Endometrial microvascular endothelial cells (primary cell): ENCODE data around the gene DNLZ. TPM values are rescaled to one million over a fixed set of nuclear protein-coding genes. Genes with fewer than 3 reads are reported as not detected.

Source experiments
- in situ Hi-C: cut with HindIII; loops from 2 replicates; pipeline ENCODE4 v1.10.0; 2017; ENCODE audit warnings: low sequenced_read_pairs, low pct_unique_long_range_greater_than_20kb; ENCODE audit errors: inconsistent ontology term
- total RNA-seq: library from RNA; depleted of rRNA; stranded (reverse); fragments of >200 nt; gene quantifications from one replicate; pipeline ENCODE4 v1.2.3, GENCODE V29; 2015; ENCODE audit errors: inconsistent ontology term

Gene DNLZ
- total RNA-seq, 1 donor from 2014 or later: 40.5 TPM

- in situ Hi-C loops: no loop called here
Measured at GRCh38 chr9:136379003-136379287, 15.4 kb upstream of the DNLZ start.

- in situ Hi-C loops: no loop called here
Measured at GRCh38 chr9:136378170-136379002, 14.8 kb upstream of the DNLZ start.

- in situ Hi-C loops: no loop called here
Measured at GRCh38 chr9:136377341-136378169, 14.0 kb upstream of the DNLZ start.

- in situ Hi-C loops: no loop called here
Measured at GRCh38 chr9:136376457-136376856, 12.9 kb upstream of the DNLZ start.

- in situ Hi-C loops: no loop called here
Measured at GRCh38 chr9:136375096-136375495, 11.6 kb upstream of the DNLZ start.

DNA sequence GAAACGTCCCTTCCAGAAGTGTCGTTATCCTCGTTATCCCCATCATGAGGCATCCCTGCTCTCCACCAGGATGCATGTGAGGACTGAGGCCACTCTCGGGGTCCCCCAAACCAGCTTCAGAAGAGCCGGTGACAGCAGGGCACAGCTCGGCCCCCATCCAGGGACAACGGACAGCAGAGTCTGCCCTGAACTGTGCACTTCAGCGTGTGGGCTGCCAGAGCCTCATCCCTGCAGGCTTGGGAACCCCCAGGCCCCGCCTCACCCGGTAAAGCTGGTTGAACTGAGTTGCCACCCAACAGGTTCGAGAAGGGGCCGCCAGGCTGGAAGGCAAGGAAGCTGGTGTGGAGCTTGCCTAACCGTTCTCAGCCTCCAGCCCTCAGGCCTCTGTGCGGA lies 10.6 kb upstream of the DNLZ start:
- in situ Hi-C loops: no loop called here

- in situ Hi-C loops: no loop called here
Measured at GRCh38 chr9:136373300-136374182, 10.0 kb upstream of the DNLZ start, which contains the start of gene CARD9. TSS of gene CARD9 (minus strand) at chr9:136373669. CDS start at chr9:136372078, 1,591 bp downstream.

DNA sequence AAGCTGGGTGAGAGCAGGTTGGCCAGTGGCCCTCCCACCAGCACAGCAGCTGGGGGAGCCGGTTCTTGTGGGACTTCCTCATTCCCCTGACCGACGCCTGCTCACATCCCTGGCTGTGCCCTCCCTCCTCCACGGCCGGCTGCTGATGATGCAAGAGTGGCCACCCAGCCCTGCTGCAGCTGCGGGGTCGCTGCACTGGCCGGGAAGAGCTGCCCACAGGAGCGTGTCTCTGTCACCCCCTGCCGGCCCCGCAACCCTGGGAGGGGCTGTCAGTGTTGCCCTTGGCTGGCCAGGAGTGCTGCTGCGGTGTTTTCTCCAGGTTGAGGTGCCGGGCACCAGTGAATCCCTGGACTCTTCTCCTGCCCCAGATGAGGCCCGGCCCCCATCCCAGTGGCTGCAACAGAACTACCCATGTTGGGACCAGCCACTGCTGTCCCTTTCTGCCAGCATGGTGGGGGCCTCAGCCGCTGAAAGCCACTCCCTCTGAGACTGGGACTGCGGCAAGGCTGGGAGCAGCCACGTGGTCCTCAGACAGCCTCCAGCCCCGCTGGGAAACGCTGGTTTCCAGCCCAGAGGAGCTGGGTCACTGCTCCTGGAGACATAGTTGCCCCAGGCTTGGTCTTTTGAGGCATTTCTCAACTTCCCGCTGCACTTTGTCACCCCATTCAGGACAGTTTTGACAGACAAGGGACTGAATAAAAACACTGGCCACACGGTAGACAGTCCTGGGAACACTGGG lies 9.2 kb upstream of the DNLZ start:
- in situ Hi-C loops: no loop called here

GRCh38 chr9:136372006-136372405 lies 8.5 kb upstream of the DNLZ start:
- in situ Hi-C loops: no loop called here

GRCh38 chr9:136371533-136371880 lies 8.0 kb upstream of the DNLZ start:
- in situ Hi-C loops: no loop called here

- in situ Hi-C loops: no loop called here
Measured at GRCh38 chr9:136370687-136371532, 7.4 kb upstream of the DNLZ start.

DNA sequence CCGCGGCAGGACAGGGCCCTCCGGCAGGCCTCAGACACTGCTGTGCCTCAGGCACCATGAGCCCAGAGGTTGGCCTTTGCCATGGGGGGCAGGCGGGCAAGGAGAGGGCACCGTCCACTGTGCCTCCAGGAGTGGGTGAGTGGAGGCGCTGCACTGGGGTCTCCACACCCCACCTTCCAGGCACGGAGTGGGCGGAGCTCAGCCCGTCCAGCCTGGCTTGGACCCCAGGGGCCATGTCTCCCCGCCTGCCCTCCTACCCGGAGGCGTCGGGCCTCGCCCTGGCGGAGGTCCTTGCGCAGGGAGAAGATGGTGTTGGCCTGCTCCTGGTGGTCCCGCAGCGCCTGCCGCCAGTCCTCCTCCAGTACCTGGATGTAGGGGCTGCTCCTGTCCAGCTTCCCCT lies 6.5 kb upstream of the DNLZ start:
- in situ Hi-C loops: no loop called here

- in situ Hi-C loops: no loop called here
Measured at GRCh38 chr9:136368190-136368589, 4.6 kb upstream of the DNLZ start.

DNA sequence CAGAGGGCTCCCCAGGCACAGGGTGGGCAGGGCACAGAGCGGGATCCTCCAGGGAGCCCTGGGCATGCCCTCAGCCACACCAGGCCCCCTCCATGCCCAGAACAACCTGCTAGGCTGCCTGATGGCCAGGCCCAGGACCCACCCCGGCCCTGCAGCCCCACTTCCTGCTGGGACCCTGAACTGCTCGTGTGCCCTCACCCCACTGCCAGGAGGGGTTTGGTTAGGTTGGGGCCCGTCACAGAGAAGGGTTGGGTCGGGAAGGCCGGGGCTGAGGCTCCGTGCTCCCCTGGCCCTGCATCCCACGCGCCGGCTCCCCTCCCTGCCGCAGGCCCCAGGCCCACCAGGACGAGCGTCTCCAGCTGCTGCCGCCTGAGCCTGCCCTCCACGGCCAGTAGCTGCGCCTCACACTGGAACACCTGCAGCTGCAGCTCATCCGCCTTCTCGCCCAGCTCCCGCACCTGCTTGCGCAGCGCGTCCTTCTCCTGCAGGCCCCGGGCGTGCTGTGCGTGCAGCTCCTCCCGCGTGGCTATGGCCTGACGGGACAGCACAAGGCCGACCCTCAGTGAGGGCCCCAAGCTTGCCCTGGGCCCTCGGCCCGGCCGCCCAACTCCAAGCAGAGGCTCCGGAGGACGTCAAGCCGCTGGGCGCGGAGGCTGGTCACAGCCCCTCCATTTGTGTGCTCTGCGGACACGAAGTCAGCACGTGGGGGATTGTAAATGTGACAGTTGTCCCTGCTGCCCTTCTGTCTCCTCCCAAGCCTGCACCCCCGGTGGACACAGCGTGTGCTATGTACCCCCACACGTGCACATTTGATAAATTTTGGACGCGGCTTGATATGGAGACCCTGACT lies 4.0 kb upstream of the DNLZ start:
- in situ Hi-C loops: no loop called here

- in situ Hi-C loops: no loop called here
Measured at GRCh38 chr9:136366826-136367225, 3.3 kb upstream of the DNLZ start.

DNA sequence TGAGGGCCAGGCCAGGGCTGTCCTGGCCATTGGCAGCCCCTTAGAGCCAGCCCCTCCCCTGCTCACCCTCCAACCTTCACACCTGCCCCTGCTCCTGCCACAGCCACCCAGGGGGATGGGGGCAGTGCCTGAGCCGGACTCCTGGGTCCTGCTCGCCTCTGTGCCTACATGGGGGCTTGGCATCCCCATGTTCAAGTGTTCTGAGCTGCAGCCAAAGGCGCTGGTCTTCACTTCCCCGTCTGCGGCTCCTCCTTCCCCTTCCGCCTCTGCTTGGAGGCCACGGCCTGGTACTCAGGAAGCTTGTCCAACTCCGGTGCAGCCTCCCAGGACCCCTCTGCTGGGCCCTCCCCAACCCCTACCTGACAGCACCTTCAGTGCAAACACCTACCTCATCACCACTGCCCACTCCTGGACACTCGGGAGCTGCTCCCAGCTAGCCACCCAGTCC lies 2.3 kb upstream of the DNLZ start:
- in situ Hi-C loops: no loop called here
